OCI-LY7 (cell line): ENCODE data around the gene HAND2. TPM values are rescaled to one million over a fixed set of nuclear protein-coding genes. Genes with fewer than 3 reads are reported as not detected.

Experiments used
- BruUV-seq: library from RNA; stranded (reverse); fragments of 400-500 nt; replicated peaks from 2 replicates; lab custom pipeline; 2021; lab: Mats Ljungman, UMichigan
- CTCF ChIA-PET: fragments of 300-600 bp; sonication (Branson Sonifier 250); formaldehyde crosslinking; loops from one replicate; lab custom pipeline; 2022; ENCODE audit warnings: antibody characterized with exemption; ENCODE audit not compliant: unreplicated experiment; lab: Charles Lee
- POLR2A ChIA-PET: fragments of 300-600 bp; sonication (Branson Sonifier 250); formaldehyde crosslinking; loops from one replicate; lab custom pipeline; 2022; ENCODE audit warnings: antibody characterized with exemption; lab: Charles Lee
- DNase-seq: peaks from one replicate; pipeline ENCODE4 v3.0.0-alpha.2; 2015; ENCODE audit warnings: low spot score
- H2AFZ ChIP-seq: fragments of 200-600 bp; sonication (generic), shearing (Covaris generic); 2 replicates; pipeline ENCODE4 v1.6.1; 2014; ENCODE audit warnings: mild to moderate bottlenecking, antibody characterized with exemption, low read length, moderate library complexity
- H3K27ac ChIP-seq: fragments of 200-600 bp; sonication (generic); 2 replicates; pipeline ENCODE4 v1.5.1; 2014; ENCODE audit warnings: mixed run types, low read depth, mild to moderate bottlenecking, moderate library complexity, low read length, inconsistent platforms; ENCODE audit not compliant: poor library complexity, severe bottlenecking
- H3K36me3 ChIP-seq: fragments of 200-600 bp; sonication (generic); 2 replicates; pipeline ENCODE4 v1.6.1; 2014; ENCODE audit warnings: mild to moderate bottlenecking, antibody characterized with exemption, low read length, moderate library complexity, mixed read lengths; ENCODE audit not compliant: insufficient read depth
- H3K4me1 ChIP-seq: fragments of 200-600 bp; sonication (generic); 2 replicates; pipeline ENCODE4 v1.5.1; 2014; ENCODE audit warnings: mild to moderate bottlenecking, low read length; ENCODE audit not compliant: insufficient read depth, poor library complexity, severe bottlenecking
- H3K4me2 ChIP-seq: fragments of 200-600 bp; sonication (generic); 2 replicates; pipeline ENCODE4 v1.6.1; 2014; ENCODE audit warnings: mild to moderate bottlenecking, low read length
- H3K4me3 ChIP-seq: fragments of 200-600 bp; sonication (generic); 2 replicates; pipeline ENCODE4 v1.5.1; 2014; ENCODE audit warnings: mild to moderate bottlenecking, low read depth, low read length; ENCODE audit not compliant: poor library complexity, severe bottlenecking
- H3K79me2 ChIP-seq: fragments of 200-600 bp; sonication (generic); 2 replicates; pipeline ENCODE4 v1.6.1; 2016; ENCODE audit warnings: low read depth, mild to moderate bottlenecking, low read length, moderate library complexity, mixed read lengths; ENCODE audit not compliant: insufficient read depth
- H3K9me2 ChIP-seq: fragments of 200-600 bp; sonication (generic); 2 replicates; pipeline ENCODE4 v1.6.1; 2016; ENCODE audit warnings: mild to moderate bottlenecking, low read length, mixed read lengths; ENCODE audit not compliant: insufficient read depth
- H3K9me3 ChIP-seq: fragments of 200-600 bp; sonication (generic); 2 replicates; pipeline ENCODE4 v1.6.1; 2014; ENCODE audit warnings: mild to moderate bottlenecking, mixed run types, low read length, mixed read lengths
- H4K20me1 ChIP-seq: fragments of 200-600 bp; sonication (generic); 2 replicates; pipeline ENCODE4 v1.6.1; 2014; ENCODE audit warnings: mild to moderate bottlenecking, antibody characterized with exemption, low read length, moderate library complexity, mixed read lengths; ENCODE audit not compliant: insufficient read depth
- CTCF ChIP-seq: fragments of 200-600 bp; sonication (generic); conservative IDR thresholded peaks from 2 replicates; pipeline ENCODE4 v1.5.1; 2014; ENCODE audit warnings: mild to moderate bottlenecking, antibody characterized with exemption, low read length, moderate library complexity, mixed read lengths
- EZH2phosphoT487 ChIP-seq: fragments of 200-600 bp; sonication (generic); IDR thresholded peaks from 2 replicates; pipeline ENCODE4 v1.6.1; 2018; ENCODE audit warnings: low read depth, borderline replicate concordance, mild to moderate bottlenecking, mixed run types, antibody characterized with exemption, low read length, moderate library complexity, mixed read lengths
- intact Hi-C: fragments of 100-400 bp; cut with micrococcal nuclease; formaldehyde crosslinking; loops from one replicate; pipeline ENCODE4 v1.10.0; 2022; ENCODE audit not compliant: unreplicated experiment
- total RNA-seq, 2 experiments: library from RNA; depleted of rRNA in 1 of 2; stranded (reverse); fragments of >200 nt in 1 of 2; shearing (Covaris generic) in 1 of 2; gene quantifications; 2 replicates each; pipeline ENCODE4 v1.2.3, GENCODE V29; 2014 to 2022

Gene HAND2
- total RNA-seq, 2 experiments from 2014 or later = not detected

GRCh38 chr4:173526724-173527102 is 3.3 kb downstream of the HAND2 start:
- intact Hi-C loops = no loop called here
- no peak overlapping the region for H3K4me3 ChIP-seq
- TF ChIP-seq CTCF (no peak), EZH2phosphoT487 (no peak)
- H3K36me3 ChIP-seq = no peaks in the 10 kb centered on the region
- H3K9me2 ChIP-seq = no peaks in the 10 kb centered on the region
- H2AFZ ChIP-seq = no peak overlapping the region
- BruUV-seq = no TSS peak
- CTCF ChIA-PET = no interaction called here
- POLR2A ChIA-PET = no interaction called here
- DNase-seq = no peak
- no peaks in the 10 kb centered on the region for H3K79me2 ChIP-seq
- no peaks in the 10 kb centered on the region for H4K20me1 ChIP-seq
- H3K4me2 ChIP-seq = no peak overlapping the region
- H3K9me3 ChIP-seq = no peaks in the 10 kb centered on the region
- H3K4me1 ChIP-seq = no peaks in the 10 kb centered on the region
- no peak overlapping the region for H3K27ac ChIP-seq

GRCh38 chr4:173526027-173526482 is 4.0 kb downstream of the HAND2 start:
- H4K20me1 ChIP-seq = no peaks in the 10 kb centered on the region
- no peak for TF ChIP-seq CTCF
- TF ChIP-seq EZH2phosphoT487 = no peak
- H3K27ac ChIP-seq = no peak overlapping the region
- intact Hi-C loops = no loop called here
- no TSS peak for BruUV-seq
- H3K4me3 ChIP-seq = no peak overlapping the region
- H3K4me1 ChIP-seq = no peaks in the 10 kb centered on the region
- DNase-seq = no peak
- no peaks in the 10 kb centered on the region for H3K9me2 ChIP-seq
- no peak overlapping the region for H2AFZ ChIP-seq
- CTCF ChIA-PET = no interaction called here
- no peaks in the 10 kb centered on the region for H3K79me2 ChIP-seq
- H3K4me2 ChIP-seq = no peak overlapping the region
- POLR2A ChIA-PET = no interaction called here
- H3K9me3 ChIP-seq = no peaks in the 10 kb centered on the region
- no peaks in the 10 kb centered on the region for H3K36me3 ChIP-seq

DNA sequence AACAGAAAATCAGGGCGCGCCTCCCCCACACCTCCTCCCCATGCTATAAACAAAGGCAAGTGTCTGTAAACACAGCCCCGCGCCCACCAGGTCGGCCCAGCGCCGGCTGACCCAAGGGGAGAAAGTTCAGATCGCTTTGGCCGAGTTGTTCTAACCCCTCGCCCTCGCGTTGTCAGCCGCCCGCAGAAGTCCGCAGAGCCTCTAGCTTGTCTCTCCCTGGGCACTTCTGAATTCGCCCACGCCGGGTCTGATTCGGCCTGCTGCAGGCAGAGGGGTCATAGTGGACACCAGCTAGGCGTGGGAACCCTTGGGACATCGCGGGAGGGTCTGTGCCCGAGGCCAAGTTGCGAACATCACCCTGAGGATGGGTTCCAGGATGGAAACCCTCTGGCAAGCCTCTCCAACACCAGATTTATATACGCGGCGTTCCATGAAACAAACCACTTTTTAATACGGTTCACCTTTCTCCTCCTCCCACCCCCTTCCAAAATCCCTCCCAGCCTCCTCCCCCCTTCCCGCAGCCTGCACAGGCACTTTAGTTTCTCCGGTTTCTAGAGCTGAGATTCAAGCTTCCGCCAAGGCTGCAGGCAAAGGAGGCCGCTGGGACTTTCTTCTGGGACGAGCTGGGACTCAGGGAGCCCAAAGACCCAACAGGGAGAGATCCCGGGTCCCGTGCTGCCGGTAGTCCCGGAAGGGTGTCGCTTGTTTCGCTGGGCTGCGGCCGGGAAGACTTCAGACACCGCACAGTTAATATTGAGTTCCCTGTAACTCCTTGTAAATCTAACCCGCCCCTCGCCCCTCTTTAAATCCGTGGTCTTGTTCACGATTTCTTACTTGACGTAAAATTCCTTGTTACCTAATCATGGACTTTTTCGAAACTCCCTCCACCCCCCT is 4.7 kb downstream of the HAND2 start:
- DNase-seq = no peak
- no peak overlapping the region for H2AFZ ChIP-seq
- TF ChIP-seq EZH2phosphoT487 (no peak), CTCF (no peak)
- no peaks in the 10 kb centered on the region for H4K20me1 ChIP-seq
- no peaks in the 10 kb centered on the region for H3K9me3 ChIP-seq
- no peaks in the 10 kb centered on the region for H3K4me1 ChIP-seq
- no TSS peak for BruUV-seq
- H3K79me2 ChIP-seq = no peaks in the 10 kb centered on the region
- H3K4me2 ChIP-seq = no peak overlapping the region
- H3K27ac ChIP-seq = no peak overlapping the region
- no peaks in the 10 kb centered on the region for H3K36me3 ChIP-seq
- ChIA-PET POLR2A (no interaction called here), CTCF (no interaction called here)
- H3K9me2 ChIP-seq = no peaks in the 10 kb centered on the region
- intact Hi-C loops = no loop called here
- no peak overlapping the region for H3K4me3 ChIP-seq
